ENCODE data around the gene MAP2K5. TPM values are rescaled to one million over a fixed set of nuclear protein-coding genes. Genes with fewer than 3 reads are reported as not detected.

Gene MAP2K5
- total RNA-seq, 1 donor from 2014 or later: 25.5 TPM

DNA sequence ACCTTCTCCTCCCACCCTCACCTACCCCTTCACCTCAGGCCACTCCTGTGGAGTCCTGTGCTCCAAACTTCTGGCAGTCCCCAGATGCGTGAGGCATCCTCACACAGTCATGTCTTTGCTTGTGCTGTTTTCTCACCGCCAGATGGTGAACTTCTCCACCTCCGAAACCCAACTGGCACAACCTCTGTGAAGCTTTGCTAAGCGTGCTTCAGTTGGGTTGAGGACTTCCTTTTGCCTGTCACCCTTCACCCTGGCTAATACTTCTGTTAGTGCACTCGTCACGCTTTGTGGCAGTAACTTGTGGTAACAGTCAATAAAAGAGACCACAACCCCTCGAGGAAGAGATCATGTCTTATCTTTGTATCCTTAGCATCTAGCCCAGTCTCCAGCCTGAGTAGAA is 240.8 kb downstream of the MAP2K5 start:
- Histone ChIP-seq H3K27ac (no peak overlapping the region), H3K4me1 (no peaks in the 10 kb centered on the region), H3K36me3 (no peaks in the 10 kb centered on the region), H3K4me3 (no peak overlapping the region), H3K9me3 (no peaks in the 10 kb centered on the region), H3K27me3 (ENCODE audit: low read depth) (no peaks in the 10 kb centered on the region)
- intact Hi-C loops (cut with DNase I): no loop called here
- DNase-seq (no peak), ATAC-seq (peak in 1 of 2 donors; percentile 32)
- TF ChIP-seq, protein P1, sequence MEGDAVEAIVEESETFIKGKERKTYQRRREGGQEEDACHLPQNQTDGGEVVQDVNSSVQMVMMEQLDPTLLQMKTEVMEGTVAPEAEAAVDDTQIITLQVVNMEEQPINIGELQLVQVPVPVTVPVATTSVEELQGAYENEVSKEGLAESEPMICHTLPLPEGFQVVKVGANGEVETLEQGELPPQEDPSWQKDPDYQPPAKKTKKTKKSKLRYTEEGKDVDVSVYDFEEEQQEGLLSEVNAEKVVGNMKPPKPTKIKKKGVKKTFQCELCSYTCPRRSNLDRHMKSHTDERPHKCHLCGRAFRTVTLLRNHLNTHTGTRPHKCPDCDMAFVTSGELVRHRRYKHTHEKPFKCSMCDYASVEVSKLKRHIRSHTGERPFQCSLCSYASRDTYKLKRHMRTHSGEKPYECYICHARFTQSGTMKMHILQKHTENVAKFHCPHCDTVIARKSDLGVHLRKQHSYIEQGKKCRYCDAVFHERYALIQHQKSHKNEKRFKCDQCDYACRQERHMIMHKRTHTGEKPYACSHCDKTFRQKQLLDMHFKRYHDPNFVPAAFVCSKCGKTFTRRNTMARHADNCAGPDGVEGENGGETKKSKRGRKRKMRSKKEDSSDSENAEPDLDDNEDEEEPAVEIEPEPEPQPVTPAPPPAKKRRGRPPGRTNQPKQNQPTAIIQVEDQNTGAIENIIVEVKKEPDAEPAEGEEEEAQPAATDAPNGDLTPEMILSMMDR (IDR thresholded peaks at IDR 0.05): no peak

DNA sequence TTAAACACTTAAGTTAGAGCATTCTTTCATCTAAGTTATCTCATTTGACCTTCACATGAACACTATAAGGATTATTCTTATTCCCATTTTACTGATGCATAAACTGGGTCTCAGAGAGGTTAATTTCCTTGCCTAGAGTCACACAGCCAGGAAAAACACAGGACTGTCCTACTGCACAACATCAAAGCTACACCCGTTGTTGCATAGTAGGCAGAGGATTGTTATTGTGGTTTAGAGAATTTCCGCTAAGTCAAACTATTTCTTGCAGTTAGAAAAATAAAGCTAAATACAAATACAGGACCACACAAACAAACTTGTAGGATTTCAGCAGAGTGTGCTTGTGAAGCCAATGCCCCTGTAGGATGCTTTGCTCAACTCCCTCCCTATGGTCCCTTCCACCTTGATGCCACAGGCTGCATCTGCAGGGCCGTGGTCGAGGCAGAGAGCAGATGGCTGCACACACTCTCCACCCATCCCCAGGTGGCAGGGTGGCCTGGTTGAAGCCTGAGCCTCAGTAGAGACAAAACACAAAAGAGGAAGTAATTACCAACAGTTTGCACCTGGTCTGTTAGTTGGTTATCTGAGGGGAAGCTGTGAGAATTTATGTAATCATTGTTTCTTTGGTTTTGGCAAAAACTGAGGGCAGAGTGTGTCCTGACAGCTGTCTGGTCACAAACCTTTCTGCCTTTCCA is 241.7 kb downstream of the MAP2K5 start:
- Histone ChIP-seq H3K4me1 (no peaks in the 10 kb centered on the region), H3K27ac (no peak overlapping the region), H3K4me3 (no peak overlapping the region), H3K9me3 (no peaks in the 10 kb centered on the region), H3K27me3 (ENCODE audit: low read depth) (no peaks in the 10 kb centered on the region), H3K36me3 (no peaks in the 10 kb centered on the region)
- intact Hi-C loops (cut with DNase I): no loop called here
- TF ChIP-seq, protein P1 (IDR thresholded peaks at IDR 0.05): no peak
- ATAC-seq (peak in 1 of 2 donors; percentile 39), DNase-seq (no peak)

DNA sequence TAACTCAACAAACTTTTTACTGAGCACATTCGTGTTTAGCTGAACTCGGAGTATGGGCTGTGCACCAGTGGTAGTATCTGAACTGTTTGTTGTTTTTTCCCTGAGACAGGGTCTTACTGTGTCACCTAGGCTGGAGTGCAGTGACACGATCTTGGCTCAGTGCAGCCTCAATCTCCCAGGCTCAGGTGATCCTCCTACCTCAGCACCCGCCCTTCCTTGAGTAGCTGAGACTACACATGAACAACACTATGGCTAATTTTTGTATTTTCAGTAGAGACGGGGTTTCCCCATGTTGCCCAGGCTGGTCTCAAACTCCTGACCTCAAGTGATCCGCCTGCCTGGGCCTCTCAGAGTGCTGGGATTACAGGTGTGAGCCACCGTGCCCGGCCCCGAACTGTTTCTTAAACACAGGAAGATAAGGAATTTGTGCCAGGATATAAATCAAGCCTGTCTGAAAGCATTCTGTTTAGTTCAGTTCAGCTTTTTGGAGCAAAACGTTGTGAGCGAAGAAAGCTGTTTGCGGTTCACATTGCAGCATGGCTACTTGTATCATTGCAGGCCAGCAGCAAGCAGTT is 242.4 kb downstream of the MAP2K5 start:
- TF ChIP-seq, protein P1 (IDR thresholded peaks at IDR 0.05): no peak
- intact Hi-C loops (cut with DNase I): no loop called here

DNA sequence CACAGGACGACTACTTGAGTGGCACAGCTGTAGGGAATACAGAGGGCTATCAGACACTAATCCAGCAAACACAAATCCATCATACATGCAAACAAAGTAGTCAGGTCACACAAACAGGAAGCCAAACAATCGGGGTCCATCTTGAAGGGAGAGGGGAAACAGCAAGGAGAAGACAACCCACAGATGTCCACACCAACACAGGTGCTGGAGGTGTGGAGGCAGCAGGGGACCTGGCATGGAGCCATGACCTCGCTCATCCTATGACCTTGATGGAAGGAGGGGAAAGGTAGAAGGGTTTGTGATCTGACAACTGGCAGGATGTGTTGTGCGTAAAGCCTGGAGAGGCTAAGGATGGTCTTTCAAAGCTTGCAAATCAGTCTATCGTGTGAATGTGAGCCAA is 242.9 kb downstream of the MAP2K5 start:
- H3K4me3 ChIP-seq: no peak overlapping the region
- ATAC-seq (no peak), DNase-seq (no peak)
- H3K9me3 ChIP-seq: no peaks in the 10 kb centered on the region
- H3K36me3 ChIP-seq: no peaks in the 10 kb centered on the region
- no peaks in the 10 kb centered on the region for H3K4me1 ChIP-seq
- TF ChIP-seq, protein P1 (IDR thresholded peaks at IDR 0.05): no peak
- intact Hi-C loops (cut with DNase I): no loop called here
- no peak overlapping the region for H3K27ac ChIP-seq
- no peaks in the 10 kb centered on the region for H3K27me3 ChIP-seq (ENCODE audit: low read depth)

More for the DNA sequence above, 242.4 kb downstream of the MAP2K5 start:
- Histone ChIP-seq H3K4me1 (no peaks in the 10 kb centered on the region), H3K4me3 (no peak overlapping the region), H3K27me3 (ENCODE audit: low read depth) (no peaks in the 10 kb centered on the region), H3K27ac (no peak overlapping the region), H3K36me3 (no peaks in the 10 kb centered on the region), H3K9me3 (no peaks in the 10 kb centered on the region)
- DNase-seq: no peak
- ATAC-seq: no peak

DNA sequence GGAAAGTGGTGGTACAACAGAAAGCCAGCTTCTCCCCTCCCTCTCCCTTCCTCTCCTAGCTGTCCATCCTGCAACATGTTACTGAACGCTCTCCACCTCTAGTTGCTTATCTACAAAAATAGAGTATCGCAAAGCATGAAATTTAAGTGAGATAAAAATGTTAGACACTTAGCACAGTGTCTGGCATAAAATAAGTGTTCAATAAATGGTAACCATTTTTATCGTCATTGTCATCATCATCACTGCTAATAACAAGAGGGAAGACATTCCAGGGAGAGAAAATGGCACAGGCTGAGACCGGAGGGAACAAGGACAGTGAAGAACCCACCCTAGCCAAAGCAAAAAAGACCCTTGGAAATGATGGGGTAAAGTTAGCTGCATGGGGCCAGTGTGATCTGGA is 244.1 kb downstream of the MAP2K5 start:
- Histone ChIP-seq H3K27ac (no peak overlapping the region), H3K4me3 (no peak overlapping the region), H3K36me3 (no peaks in the 10 kb centered on the region), H3K9me3 (no peaks in the 10 kb centered on the region), H3K4me1 (no peaks in the 10 kb centered on the region), H3K27me3 (ENCODE audit: low read depth) (no peaks in the 10 kb centered on the region)
- TF ChIP-seq, protein P1 (IDR thresholded peaks at IDR 0.05): no peak
- intact Hi-C loops (cut with DNase I): no loop called here
- DNase-seq (no peak), ATAC-seq (no peak)
